Measurements from ENCODE around the gene KCNH6.

KCNH6 gene

GRCh38 chr17:63564562-63564961 is 41.4 kb downstream of the KCNH6 start:
- no peak for TF ChIP-seq CTCF (IDR thresholded peaks at IDR 0.05; ENCODE audit: unreplicated experiment in 3 of 3)
- Mint-ChIP-seq H3K9me3 (no peaks in the 10 kb centered on the region), H3K27ac (no peak overlapping the region), H3K4me1 (no peaks in the 10 kb centered on the region), H3K27me3 (ENCODE audit: low read depth) (no peaks in the 10 kb centered on the region), H3K36me3 (ENCODE audit: low read depth) (peaks cover 6% of the 10 kb centered on the region), H3K4me3 (no peak overlapping the region)

- no peak overlapping the region for H3K4me3 Mint-ChIP-seq
- no peak for TF ChIP-seq CTCF (IDR thresholded peaks at IDR 0.05; ENCODE audit: unreplicated experiment in 3 of 3)
- no peaks in the 10 kb centered on the region for H3K4me1 Mint-ChIP-seq
- peaks cover 6% of the 10 kb centered on the region for H3K36me3 Mint-ChIP-seq (ENCODE audit: low read depth)
- H3K9me3 Mint-ChIP-seq = no peaks in the 10 kb centered on the region
- H3K27me3 Mint-ChIP-seq (ENCODE audit: low read depth) = no peaks in the 10 kb centered on the region
- no peak overlapping the region for H3K27ac Mint-ChIP-seq
These were observed 44.1 kb downstream of the KCNH6 start for GRCh38 chr17:63567229-63567628.

DNA sequence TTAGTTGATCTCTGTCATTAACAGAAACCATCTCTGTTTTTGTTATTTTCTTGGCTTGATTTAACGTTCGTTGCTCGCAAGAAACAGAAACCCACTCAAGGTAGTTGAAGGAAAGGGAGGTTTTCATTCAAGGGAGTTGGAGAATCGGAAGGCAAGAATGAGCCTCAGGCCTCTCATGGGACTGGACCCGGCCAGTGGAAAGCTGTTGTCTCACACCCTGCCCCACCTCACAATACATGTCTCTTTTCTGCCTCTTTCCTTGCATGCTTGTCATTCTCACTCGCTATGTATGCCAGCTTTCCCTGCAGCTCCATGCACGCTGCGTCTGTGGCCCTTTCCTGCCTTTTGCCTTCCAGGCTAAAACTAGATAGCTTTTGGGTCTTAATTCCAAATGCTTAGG is 45.4 kb downstream of the KCNH6 start:
- H3K4me3 Mint-ChIP-seq = no peak overlapping the region
- H3K27me3 Mint-ChIP-seq (ENCODE audit: low read depth) = no peaks in the 10 kb centered on the region
- no peak overlapping the region for H3K27ac Mint-ChIP-seq
- TF ChIP-seq CTCF (IDR thresholded peaks at IDR 0.05; ENCODE audit: unreplicated experiment in 3 of 3) = no peak
- peaks cover 6% of the 10 kb centered on the region for H3K36me3 Mint-ChIP-seq (ENCODE audit: low read depth)
- no peaks in the 10 kb centered on the region for H3K9me3 Mint-ChIP-seq
- no peaks in the 10 kb centered on the region for H3K4me1 Mint-ChIP-seq

DNA sequence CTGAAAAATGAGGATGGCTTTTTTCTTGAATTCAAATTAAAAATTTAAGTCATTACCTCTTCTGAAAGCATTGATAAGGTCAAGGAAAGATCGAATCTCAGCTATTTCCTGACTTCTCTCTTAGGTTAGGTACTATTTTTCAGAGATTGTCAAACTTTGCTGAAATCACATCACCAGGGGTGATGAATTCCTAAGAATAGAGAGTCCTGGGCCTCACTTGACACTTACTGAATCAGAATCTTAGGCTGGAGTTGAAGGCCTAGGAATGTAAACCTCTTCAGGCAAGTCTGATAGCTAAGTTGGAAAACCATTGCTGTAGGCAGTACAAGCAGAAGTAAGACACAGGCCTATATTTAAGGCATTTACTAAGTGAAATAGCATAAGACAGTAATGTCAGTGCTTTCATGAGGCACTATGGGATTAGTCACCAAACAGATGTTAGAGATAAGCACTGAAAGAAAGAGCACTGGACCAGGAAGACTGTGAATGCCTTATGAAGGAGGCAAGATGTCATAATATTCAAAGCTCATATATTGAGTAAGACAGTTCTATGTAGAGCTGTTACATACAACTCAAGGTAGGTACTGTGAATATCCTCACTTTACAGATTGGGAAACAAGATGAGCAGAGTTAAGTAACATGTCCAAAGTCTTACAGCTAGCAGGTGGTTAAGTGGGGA is 48.6 kb downstream of the KCNH6 start:
- Mint-ChIP-seq H3K4me3 (no peak overlapping the region), H3K36me3 (ENCODE audit: low read depth) (no peaks in the 10 kb centered on the region), H3K27ac (no peak overlapping the region), H3K27me3 (ENCODE audit: low read depth) (no peaks in the 10 kb centered on the region), H3K9me3 (no peaks in the 10 kb centered on the region), H3K4me1 (no peaks in the 10 kb centered on the region)
- TF ChIP-seq CTCF (IDR thresholded peaks at IDR 0.05; ENCODE audit: unreplicated experiment in 3 of 3) = no peak

- H3K27ac Mint-ChIP-seq = peak overlapping the region in 1 of 3 experiments; percentile 3
- no peaks in the 10 kb centered on the region for H3K36me3 Mint-ChIP-seq (ENCODE audit: low read depth)
- H3K4me1 Mint-ChIP-seq = peaks cover under 1% of the 10 kb centered on the region
- H3K9me3 Mint-ChIP-seq = no peaks in the 10 kb centered on the region
- no peak overlapping the region for H3K4me3 Mint-ChIP-seq
- no peaks in the 10 kb centered on the region for H3K27me3 Mint-ChIP-seq (ENCODE audit: low read depth)
- TF ChIP-seq CTCF (IDR thresholded peaks at IDR 0.05; ENCODE audit: unreplicated experiment in 3 of 3) = peak; percentile 24 to 34 (median 28)
These were observed 50.5 kb downstream of the KCNH6 start for GRCh38 chr17:63573634-63574033.
